GM12801 (cell line): ENCODE data around the gene C13orf42.

Experiments used
- CTCF ChIP-seq: IDR thresholded peaks from one replicate; pipeline ENCODE4 v1.5.1; 2011; ENCODE audit warnings: control low read depth; ENCODE audit not compliant: insufficient read length; ENCODE audit errors: extremely low read depth

The C13orf42 gene

DNA sequence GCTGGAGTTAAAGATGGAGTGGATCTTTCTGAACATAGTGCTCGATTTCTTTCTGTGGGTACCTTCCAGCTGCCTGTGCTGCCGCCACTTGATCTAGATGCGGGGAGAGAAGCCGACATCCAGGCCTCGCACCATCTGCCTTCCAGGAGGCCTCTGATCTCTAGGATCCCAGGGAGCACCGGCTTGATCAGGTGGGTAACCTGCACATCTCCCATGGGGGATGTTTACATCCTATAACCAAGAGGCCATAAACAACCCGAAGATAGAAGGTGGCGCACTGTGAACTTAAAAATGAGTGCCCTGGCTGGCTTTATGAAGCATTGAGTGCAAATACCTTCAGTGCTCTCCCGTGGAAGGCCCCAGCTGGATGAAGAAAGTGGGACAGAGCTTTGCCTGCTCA is at the start of gene C13orf42:
Gene C13orf42, minus strand, starts transcription at position 101 of the 400 bp plus-strand sequence. Its CDS starts 65 bp downstream, at position 36.
- TF ChIP-seq CTCF = no peak

DNA sequence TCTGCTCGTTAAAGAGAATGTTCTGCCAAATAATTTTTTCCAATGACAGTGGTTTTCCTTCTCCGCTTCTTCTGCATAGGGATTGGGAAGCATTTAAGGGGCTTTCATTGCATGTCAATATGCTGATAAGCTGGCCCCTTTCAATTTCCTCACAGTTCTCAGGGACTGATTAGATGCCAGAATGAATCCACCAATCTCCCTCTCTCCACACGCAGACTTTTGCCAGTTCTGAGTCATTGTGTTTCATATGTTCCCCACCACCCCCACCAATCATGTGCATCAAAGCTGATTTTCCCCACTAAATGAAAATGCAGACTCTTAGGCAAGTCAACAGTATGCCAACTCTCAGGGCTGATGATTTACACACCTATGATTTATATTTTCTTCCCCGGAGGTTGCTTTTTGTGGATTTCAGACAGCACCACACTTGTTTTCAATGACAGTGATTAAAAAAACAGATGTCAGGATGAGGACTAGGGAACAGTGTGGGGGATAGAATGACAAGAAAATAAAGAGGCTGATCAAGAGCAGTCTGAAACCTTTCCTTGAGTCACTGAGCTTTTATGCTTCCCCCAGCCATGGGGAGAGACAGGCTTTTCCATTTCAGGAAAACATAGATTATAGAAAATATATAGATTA is 47.9 kb upstream of the C13orf42 start:
- TF ChIP-seq CTCF = no peak

DNA sequence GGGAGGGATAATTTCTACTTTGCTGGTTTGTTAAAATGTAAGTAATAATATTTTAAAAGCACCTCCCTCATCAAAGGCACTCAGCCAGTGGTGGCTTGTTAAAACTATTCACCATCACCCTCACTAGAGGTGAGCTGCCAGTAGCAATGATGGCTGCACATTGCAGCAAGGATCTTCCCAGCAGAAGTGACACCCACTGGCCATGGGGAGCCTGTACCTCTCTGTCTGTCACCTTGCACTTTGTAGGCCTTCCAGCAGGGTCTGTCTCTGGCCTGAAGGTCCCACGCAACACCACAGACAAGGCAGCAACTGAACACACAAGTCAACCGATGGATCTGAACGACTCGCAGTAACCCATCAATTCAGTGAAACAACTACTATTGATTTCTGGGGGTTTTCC is 47.3 kb upstream of the C13orf42 start:
- no peak for TF ChIP-seq CTCF

- TF ChIP-seq CTCF = no peak
Measured at GRCh38 chr13:51156648-51157047, 45.6 kb upstream of the C13orf42 start.

GRCh38 chr13:51155776-51156515 is 44.9 kb upstream of the C13orf42 start:
- TF ChIP-seq CTCF = no peak

DNA sequence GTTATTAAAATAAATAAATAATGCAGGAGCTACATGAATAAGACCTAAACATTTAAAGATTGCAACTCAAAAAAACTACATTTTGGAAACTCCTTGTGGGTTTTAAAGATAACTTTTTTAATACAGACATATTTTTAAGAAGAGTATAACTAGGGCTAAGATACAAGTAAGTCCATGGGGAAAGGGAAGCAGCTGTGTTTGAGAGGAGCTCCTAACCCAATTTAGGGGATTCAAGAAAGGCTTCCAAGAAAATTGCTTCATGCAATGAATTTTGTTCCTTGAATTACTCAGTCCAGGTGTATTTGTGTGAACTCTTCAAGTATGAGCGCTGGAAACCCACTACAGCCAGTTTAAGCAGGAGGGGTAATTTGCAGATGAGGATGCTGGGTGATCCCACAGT is 44.1 kb upstream of the C13orf42 start:
- TF ChIP-seq CTCF = no peak

DNA sequence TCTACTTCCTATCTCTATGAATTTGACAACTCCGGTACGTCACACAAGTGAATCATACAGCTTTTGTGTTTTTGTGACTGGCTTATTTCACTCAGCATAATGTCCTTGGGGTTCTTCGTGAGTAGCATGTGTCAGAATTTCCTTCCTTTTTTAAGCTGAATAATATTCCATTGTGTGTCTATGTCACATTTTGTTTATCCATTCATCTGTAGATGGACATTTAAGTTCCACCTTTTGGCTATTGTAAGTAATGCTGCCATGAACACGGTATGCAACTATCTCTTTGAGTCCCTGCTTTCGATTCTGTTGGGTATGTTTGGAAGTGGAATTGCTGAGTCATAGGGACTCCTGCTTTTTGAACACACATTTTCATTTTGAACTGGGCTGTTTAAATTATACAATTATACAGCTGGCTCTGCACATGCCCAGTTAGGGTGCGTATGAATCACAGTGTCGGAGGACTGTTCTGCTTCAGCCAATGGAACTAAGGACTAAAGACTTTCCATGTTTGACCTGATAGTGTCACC is 43.0 kb upstream of the C13orf42 start:
- no peak for TF ChIP-seq CTCF
